OCI-LY3 (cell line): ENCODE results near the gene PRMT7.

Source experiments
- CTCF ChIP-seq: fragments of 200-600, 300-600 bp; sonication (generic); IDR thresholded peaks from 2 replicates; pipeline ENCODE4 v1.5.1; 2014; ENCODE audit warnings: antibody characterized with exemption, low read length, low read depth
- EZH2phosphoT487 ChIP-seq: fragments of 200-600 bp; shearing (Covaris generic); IDR thresholded peaks from 2 replicates; pipeline ENCODE4 v1.6.1; 2018; ENCODE audit warnings: antibody characterized with exemption, mixed run types, low read depth

- TF ChIP-seq CTCF (no peak), EZH2phosphoT487 (no peak)
Measured at GRCh38 chr16:68360547-68360946, 49.7 kb downstream of the PRMT7 start.
